GM23338 (cell line): ENCODE data around the gene GARS1.

Experiments
- CREB1 ChIP-seq: fragments of 250-450 bp; sonication (Bioruptor Pico); IDR thresholded peaks from 2 replicates; pipeline ENCODE4 v1.5.0; 2020; ENCODE audit warnings: low read depth, mild to moderate bottlenecking, moderate library complexity
- EZH2 ChIP-seq: fragments of 200-600 bp; sonication (generic); IDR thresholded peaks from one replicate; pipeline ENCODE4 v1.8.0; 2017; ENCODE audit warnings: antibody characterized with exemption, mild to moderate bottlenecking, low read depth; ENCODE audit not compliant: unreplicated experiment
- EZH2phosphoT487 ChIP-seq: fragments of 200-600 bp; sonication (generic); IDR thresholded peaks from one replicate; pipeline ENCODE4 v1.8.1; 2018; ENCODE audit warnings: antibody characterized with exemption; ENCODE audit not compliant: unreplicated experiment
- JUNB ChIP-seq: IDR thresholded peaks from one replicate; pipeline ENCODE4 v1.6.1; 2016; ENCODE audit warnings: antibody characterized with exemption; ENCODE audit not compliant: unreplicated experiment
- NANOG ChIP-seq: IDR thresholded peaks from 2 replicates; pipeline ENCODE4 v1.6.1; 2016; ENCODE audit warnings: antibody characterized with exemption, borderline replicate concordance
- POLR2AphosphoS5 ChIP-seq: IDR thresholded peaks from 2 replicates; pipeline ENCODE4 v1.6.1; 2016; ENCODE audit warnings: antibody characterized with exemption, low read depth
- STAT1 ChIP-seq: IDR thresholded peaks from one replicate; pipeline ENCODE4 v1.6.1; 2016; ENCODE audit warnings: antibody characterized with exemption; ENCODE audit not compliant: unreplicated experiment
- ZNF114 ChIP-seq: fragments of 250-450 bp; sonication (Bioruptor Pico); IDR thresholded peaks from 2 replicates; pipeline ENCODE4 v1.5.0; 2020; ENCODE audit warnings: mild to moderate bottlenecking, moderate library complexity
- TF ChIP-seq, protein P1 (sequence below): IDR thresholded peaks from one replicate; pipeline ENCODE4 v1.6.1; 2018; ENCODE audit warnings: antibody characterized with exemption; ENCODE audit not compliant: unreplicated experiment
- TF ChIP-seq, protein P2 (sequence below), 2 experiments: fragments of 200-600 bp in 1 of 2; sonication (generic) in 1 of 2; conservative IDR thresholded peaks; 2 replicates each; pipeline versions ENCODE4 v1.5.1 to v1.6.1; 2016 to 2017; ENCODE audit warnings: antibody characterized with exemption in 2 of 2, low read depth in 2 of 2, mild to moderate bottlenecking in 2 of 2, moderate library complexity in 1 of 2

DNA sequence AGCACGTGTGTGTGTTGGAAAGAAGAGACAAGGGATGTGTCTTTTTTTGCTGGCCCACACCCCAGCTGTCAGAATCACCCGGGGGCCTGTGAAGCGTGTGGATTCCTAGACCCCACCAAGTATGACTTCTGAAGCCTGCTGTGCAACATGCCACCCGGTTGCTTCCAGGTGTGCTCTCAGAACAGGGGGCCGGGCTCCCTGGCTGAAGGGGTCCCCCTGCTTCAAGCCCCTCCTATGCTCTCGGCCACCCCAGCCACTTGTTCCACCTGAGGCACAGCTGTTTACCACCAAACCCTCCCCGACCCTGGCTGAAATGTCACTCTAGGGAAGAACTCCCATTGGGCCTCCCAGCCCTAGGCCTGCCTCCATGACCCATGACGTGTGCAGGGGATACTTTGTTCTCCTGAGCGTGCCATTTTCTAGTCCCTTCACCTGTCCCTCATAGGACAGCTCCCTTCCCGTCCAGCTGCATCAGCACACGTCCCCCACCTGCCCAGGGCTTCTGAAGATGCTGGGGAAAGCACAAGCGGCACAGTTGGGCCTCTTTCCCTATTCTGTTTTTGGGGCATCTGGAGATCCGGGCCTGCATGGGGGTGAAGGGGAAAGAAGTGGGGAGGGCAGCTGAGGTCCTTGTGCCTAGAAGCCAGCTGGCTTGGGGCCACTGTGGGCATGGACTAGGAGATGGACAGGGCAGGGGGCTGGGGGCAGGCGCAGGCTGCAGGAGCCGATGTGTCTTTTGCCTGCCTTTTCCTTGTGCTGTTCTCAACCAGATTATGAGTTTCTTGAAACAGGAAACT lies 54.3 kb downstream of the GARS1 start:
- TF ChIP-seq, protein P1, sequence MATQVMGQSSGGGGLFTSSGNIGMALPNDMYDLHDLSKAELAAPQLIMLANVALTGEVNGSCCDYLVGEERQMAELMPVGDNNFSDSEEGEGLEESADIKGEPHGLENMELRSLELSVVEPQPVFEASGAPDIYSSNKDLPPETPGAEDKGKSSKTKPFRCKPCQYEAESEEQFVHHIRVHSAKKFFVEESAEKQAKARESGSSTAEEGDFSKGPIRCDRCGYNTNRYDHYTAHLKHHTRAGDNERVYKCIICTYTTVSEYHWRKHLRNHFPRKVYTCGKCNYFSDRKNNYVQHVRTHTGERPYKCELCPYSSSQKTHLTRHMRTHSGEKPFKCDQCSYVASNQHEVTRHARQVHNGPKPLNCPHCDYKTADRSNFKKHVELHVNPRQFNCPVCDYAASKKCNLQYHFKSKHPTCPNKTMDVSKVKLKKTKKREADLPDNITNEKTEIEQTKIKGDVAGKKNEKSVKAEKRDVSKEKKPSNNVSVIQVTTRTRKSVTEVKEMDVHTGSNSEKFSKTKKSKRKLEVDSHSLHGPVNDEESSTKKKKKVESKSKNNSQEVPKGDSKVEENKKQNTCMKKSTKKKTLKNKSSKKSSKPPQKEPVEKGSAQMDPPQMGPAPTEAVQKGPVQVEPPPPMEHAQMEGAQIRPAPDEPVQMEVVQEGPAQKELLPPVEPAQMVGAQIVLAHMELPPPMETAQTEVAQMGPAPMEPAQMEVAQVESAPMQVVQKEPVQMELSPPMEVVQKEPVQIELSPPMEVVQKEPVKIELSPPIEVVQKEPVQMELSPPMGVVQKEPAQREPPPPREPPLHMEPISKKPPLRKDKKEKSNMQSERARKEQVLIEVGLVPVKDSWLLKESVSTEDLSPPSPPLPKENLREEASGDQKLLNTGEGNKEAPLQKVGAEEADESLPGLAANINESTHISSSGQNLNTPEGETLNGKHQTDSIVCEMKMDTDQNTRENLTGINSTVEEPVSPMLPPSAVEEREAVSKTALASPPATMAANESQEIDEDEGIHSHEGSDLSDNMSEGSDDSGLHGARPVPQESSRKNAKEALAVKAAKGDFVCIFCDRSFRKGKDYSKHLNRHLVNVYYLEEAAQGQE = no peak
- TF ChIP-seq EZH2 = no peak
- TF ChIP-seq, protein P2, sequence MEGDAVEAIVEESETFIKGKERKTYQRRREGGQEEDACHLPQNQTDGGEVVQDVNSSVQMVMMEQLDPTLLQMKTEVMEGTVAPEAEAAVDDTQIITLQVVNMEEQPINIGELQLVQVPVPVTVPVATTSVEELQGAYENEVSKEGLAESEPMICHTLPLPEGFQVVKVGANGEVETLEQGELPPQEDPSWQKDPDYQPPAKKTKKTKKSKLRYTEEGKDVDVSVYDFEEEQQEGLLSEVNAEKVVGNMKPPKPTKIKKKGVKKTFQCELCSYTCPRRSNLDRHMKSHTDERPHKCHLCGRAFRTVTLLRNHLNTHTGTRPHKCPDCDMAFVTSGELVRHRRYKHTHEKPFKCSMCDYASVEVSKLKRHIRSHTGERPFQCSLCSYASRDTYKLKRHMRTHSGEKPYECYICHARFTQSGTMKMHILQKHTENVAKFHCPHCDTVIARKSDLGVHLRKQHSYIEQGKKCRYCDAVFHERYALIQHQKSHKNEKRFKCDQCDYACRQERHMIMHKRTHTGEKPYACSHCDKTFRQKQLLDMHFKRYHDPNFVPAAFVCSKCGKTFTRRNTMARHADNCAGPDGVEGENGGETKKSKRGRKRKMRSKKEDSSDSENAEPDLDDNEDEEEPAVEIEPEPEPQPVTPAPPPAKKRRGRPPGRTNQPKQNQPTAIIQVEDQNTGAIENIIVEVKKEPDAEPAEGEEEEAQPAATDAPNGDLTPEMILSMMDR (conservative IDR thresholded peaks at IDR 0.05; ENCODE audit: low read depth in 2 of 2) = no peak
- TF ChIP-seq EZH2phosphoT487 = no peak
- TF ChIP-seq NANOG = no peak
- no peak for TF ChIP-seq ZNF114 (CRISPR knock-in tag)
- TF ChIP-seq CREB1 = no peak
- no peak for TF ChIP-seq POLR2AphosphoS5
- TF ChIP-seq JUNB = no peak
- no peak for TF ChIP-seq STAT1
